K562 (cell line): ENCODE data around the gene IRF5. TPM values are rescaled to one million over a fixed set of nuclear protein-coding genes. Genes with fewer than 3 reads are reported as not detected.

Experiments used
- ADNP ChIP-seq: fragments of 200-800 bp; sonication (Bioruptor generic); IDR thresholded peaks from 2 replicates; pipeline ENCODE4 v1.6.1; 2016; ENCODE audit warnings: missing genetic modification characterization, missing compliant biosample characterization
- CBX3 ChIP-seq, 2 experiments: IDR thresholded peaks; 1 replicate in 1 of 2; 2 replicates in 1 of 2; pipeline ENCODE4 v1.6.1; 2012; ENCODE audit warnings: inconsistent platforms in 2 of 2, low read length in 2 of 2, borderline replicate concordance in 1 of 2, control low read depth in 1 of 2
- NUFIP1 ChIP-seq: fragments of 450-650 bp; IDR thresholded peaks from 2 replicates; pipeline ENCODE4 v1.6.1; 2018; ENCODE audit not compliant: partially characterized antibody
- PHF20 ChIP-seq: fragments of 450-650 bp; IDR thresholded peaks from 2 replicates; pipeline ENCODE4 v1.6.1; 2018; ENCODE audit not compliant: partially characterized antibody
- PRPF4 ChIP-seq: fragments of 200-400 bp; formaldehyde crosslinking; IDR thresholded peaks from one replicate; pipeline ENCODE4 v1.6.1; 2017; ENCODE audit warnings: low read length, low read depth, mild to moderate bottlenecking; ENCODE audit not compliant: insufficient read depth, poor library complexity, severe bottlenecking
- RNF219 ChIP-seq: fragments of 250-450 bp; sonication (Bioruptor Pico); IDR thresholded peaks from 2 replicates; pipeline ENCODE4 v1.5.0; 2022; ENCODE audit warnings: mild to moderate bottlenecking
- SMAD4 ChIP-seq: fragments of 250-450 bp; sonication (Bioruptor Pico); conservative IDR thresholded peaks from 2 replicates; pipeline ENCODE4 v1.8.0; 2021; ENCODE audit warnings: inconsistent platforms, mild to moderate bottlenecking, moderate library complexity
- SRSF3 ChIP-seq: fragments of 200-400 bp; formaldehyde crosslinking; IDR thresholded peaks from 2 replicates; pipeline ENCODE4 v1.6.1; 2016; ENCODE audit warnings: mild to moderate bottlenecking, low read length, moderate library complexity; ENCODE audit not compliant: insufficient read depth
- TFAP4 ChIP-seq: sonication (generic); formaldehyde crosslinking; IDR thresholded peaks from 2 replicates; pipeline ENCODE4 v1.8.0; 2022; ENCODE audit warnings: missing genetic modification reagents, mild to moderate bottlenecking, moderate library complexity, borderline replicate concordance
- ZNF511 ChIP-seq: sonication (generic); formaldehyde crosslinking; IDR thresholded peaks from 2 replicates; pipeline ENCODE4 v1.8.0; 2022; ENCODE audit warnings: mild to moderate bottlenecking, missing genetic modification reagents
- ZNF644 ChIP-seq: fragments of 200-800 bp; sonication (Bioruptor generic); IDR thresholded peaks from 2 replicates; pipeline ENCODE4 v1.6.1; 2016; ENCODE audit warnings: low read depth, missing genetic modification characterization, missing compliant biosample characterization
- polyA plus RNA-seq, 8 experiments: library from polyadenylated mRNA; depleted of rRNA in 4 of 8; stranded (reverse) in 5 of 8; unstranded in 3 of 8; fragments of >200 nt; fragmentation: Nextera tagmentation in 2 of 8; fragmentation: Illumina TruSeq in 1 of 8; extraction: Ambion mirVana in 2 of 8; extraction: Trizol in 1 of 8; gene quantifications; 2 replicates each; pipeline versions ENCODE4 v1.2.1 to v1.2.3, GENCODE V29; 2011 to 2014; ENCODE audit warnings: inconsistent platforms in 1 of 8, missing spikeins in 1 of 8
- total RNA-seq, 7 experiments: library from RNA; depleted of rRNA in 6 of 7; stranded (reverse); fragments of >200 nt in 6 of 7; fragmentation: Illumina TruSeq in 2 of 7; extraction: Trizol in 2 of 7; gene quantifications; 2 replicates each; pipeline versions ENCODE4 v1.2.1 to v1.2.3, GENCODE V29; 2011 to 2021; ENCODE audit warnings: low replicate concordance in 1 of 7

Gene IRF5
- total and polyA plus RNA-seq, 9 of the 15 experiments (the other 6 are each of a cell fraction or from before 2014, with no cell fraction given), result 0.04 TPM; not detected in 8

- peak; percentile 70; the same call in 1 of the 2 replicates for TF ChIP-seq ADNP (tag)
- TF ChIP-seq RNF219 (CRISPR knock-in tag), result no peak
- TF ChIP-seq CBX3 (IDR thresholded peaks at IDR 0.05; ENCODE audit: borderline replicate concordance in 1 of 2, low read length in 2 of 2), result no peak
- TF ChIP-seq TFAP4 (CRISPR knock-in tag), result no peak
- no peak for TF ChIP-seq NUFIP1
- TF ChIP-seq PRPF4, result no peak
- TF ChIP-seq ZNF644, result no peak
- TF ChIP-seq ZNF511 (CRISPR knock-in tag), result no peak
- no peak for TF ChIP-seq SRSF3
- peak; percentile 59 for TF ChIP-seq PHF20
- no peak for TF ChIP-seq SMAD4 (CRISPR knock-in tag)
Measured at GRCh38 chr7:128888039-128888755, 49.5 kb upstream of the IRF5 start (continued).
